ENCODE data around the gene OPRM1.

DNA sequence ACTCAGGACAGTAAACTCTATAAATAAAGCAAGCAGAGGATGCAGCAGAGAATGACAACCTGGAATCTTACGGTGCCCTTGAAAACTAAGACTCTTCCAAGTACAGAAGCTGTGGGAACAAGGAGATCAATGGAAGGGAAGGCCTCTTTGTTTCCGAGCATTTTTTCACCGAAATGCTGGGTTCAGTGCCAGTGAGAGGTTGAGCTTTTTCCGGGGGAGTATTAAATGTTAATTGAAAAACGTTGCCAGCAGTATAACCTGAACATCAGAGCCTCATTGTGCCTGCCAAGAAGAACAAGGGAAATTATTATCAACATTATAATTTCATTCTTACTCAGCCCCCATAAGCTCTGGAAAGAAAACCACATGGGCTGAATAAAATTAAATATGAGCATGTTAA lies 17.5 kb downstream of the OPRM1 start:
- TF ChIP-seq, protein P1, sequence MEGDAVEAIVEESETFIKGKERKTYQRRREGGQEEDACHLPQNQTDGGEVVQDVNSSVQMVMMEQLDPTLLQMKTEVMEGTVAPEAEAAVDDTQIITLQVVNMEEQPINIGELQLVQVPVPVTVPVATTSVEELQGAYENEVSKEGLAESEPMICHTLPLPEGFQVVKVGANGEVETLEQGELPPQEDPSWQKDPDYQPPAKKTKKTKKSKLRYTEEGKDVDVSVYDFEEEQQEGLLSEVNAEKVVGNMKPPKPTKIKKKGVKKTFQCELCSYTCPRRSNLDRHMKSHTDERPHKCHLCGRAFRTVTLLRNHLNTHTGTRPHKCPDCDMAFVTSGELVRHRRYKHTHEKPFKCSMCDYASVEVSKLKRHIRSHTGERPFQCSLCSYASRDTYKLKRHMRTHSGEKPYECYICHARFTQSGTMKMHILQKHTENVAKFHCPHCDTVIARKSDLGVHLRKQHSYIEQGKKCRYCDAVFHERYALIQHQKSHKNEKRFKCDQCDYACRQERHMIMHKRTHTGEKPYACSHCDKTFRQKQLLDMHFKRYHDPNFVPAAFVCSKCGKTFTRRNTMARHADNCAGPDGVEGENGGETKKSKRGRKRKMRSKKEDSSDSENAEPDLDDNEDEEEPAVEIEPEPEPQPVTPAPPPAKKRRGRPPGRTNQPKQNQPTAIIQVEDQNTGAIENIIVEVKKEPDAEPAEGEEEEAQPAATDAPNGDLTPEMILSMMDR (IDR thresholded peaks at IDR 0.05), result no peak
- TF ChIP-seq POLR2A (IDR thresholded peaks at IDR 0.05; ENCODE audit: low read depth), result no peak

Data from esophagus muscularis mucosa (tissue), 3 donors.